HG03196 (cell line): ENCODE data around the gene ANKLE1.

ENCODE experiments used
- ATAC-seq: cut with Tn5 transposase; IDR thresholded peaks from one replicate; pipeline ENCODE4 v1.9.1; 2021; ENCODE audit not compliant: unreplicated experiment

The ANKLE1 gene

GRCh38 chr19:17326595-17326966, 44.9 kb downstream of the ANKLE1 start:
- ATAC-seq, result no peak

GRCh38 chr19:17327068-17327653, 45.5 kb downstream of the ANKLE1 start:
- no peak for ATAC-seq

- ATAC-seq, result no peak
These were observed 46.2 kb downstream of the ANKLE1 start for GRCh38 chr19:17327654-17328516.

- no peak for ATAC-seq
These were observed 47.0 kb downstream of the ANKLE1 start for GRCh38 chr19:17328517-17329365.

- no peak for ATAC-seq
These were observed 47.9 kb downstream of the ANKLE1 start for GRCh38 chr19:17329366-17330261.

- no peak for ATAC-seq
These were observed 48.8 kb downstream of the ANKLE1 start for GRCh38 chr19:17330262-17331044.

- no peak for ATAC-seq
These were observed 49.4 kb downstream of the ANKLE1 start for GRCh38 chr19:17331045-17331558.

- ATAC-seq, result no peak
These were observed 50.6 kb downstream of the ANKLE1 start for GRCh38 chr19:17332360-17332676.

- ATAC-seq, result no peak
These were observed 51.2 kb downstream of the ANKLE1 start for GRCh38 chr19:17332677-17333581.

GRCh38 chr19:17333611-17334413, 52.1 kb downstream of the ANKLE1 start:
- no peak for ATAC-seq

GRCh38 chr19:17334414-17335409, 53.0 kb downstream of the ANKLE1 start, which contains the start of gene ANO8:
Gene ANO8, minus strand, starts transcription at chr19:17334855. Its CDS starts 185 bp downstream, at chr19:17334670.
- no peak for ATAC-seq

GRCh38 chr19:17335575-17335974, 53.9 kb downstream of the ANKLE1 start:
- no peak for ATAC-seq
